GM23248 (cell line): ENCODE results near the gene ZBTB20. TPM values are rescaled to one million over a fixed set of nuclear protein-coding genes. Genes with fewer than 3 reads are reported as not detected.

Experiments
- DNase-seq: peaks from one replicate; pipeline ENCODE4 v3.0.0-alpha.2; 2015
- H2AFZ ChIP-seq: fragments of 200-600 bp; sonication (generic); 2 replicates; pipeline ENCODE4 v1.6.1; 2016; ENCODE audit warnings: antibody characterized with exemption
- H3F3A ChIP-seq: fragments of 200-600 bp; sonication (generic); 2 replicates; pipeline ENCODE4 v1.6.1; 2016; ENCODE audit warnings: mild to moderate bottlenecking, antibody characterized with exemption, mixed run types; ENCODE audit not compliant: insufficient read depth
- H3K27ac ChIP-seq: fragments of 200-600 bp; sonication (generic); 2 replicates; pipeline ENCODE4 v1.5.1; 2016; ENCODE audit warnings: mild to moderate bottlenecking
- H3K27me3 ChIP-seq: fragments of 200-600 bp; sonication (generic); replicated peaks from 2 replicates; pipeline ENCODE4 v1.6.1; 2016; ENCODE audit warnings: mild to moderate bottlenecking; ENCODE audit not compliant: insufficient read depth
- H3K36me3 ChIP-seq: fragments of 200-600 bp; sonication (generic); 2 replicates; pipeline ENCODE4 v1.6.1; 2016; ENCODE audit warnings: low read depth, mild to moderate bottlenecking
- H3K4me1 ChIP-seq: fragments of 200-600 bp; sonication (generic); 2 replicates; pipeline ENCODE4 v1.6.1; 2016; ENCODE audit warnings: mild to moderate bottlenecking; ENCODE audit not compliant: insufficient read depth
- H3K4me2 ChIP-seq: fragments of 200-600 bp; sonication (generic); one replicate; pipeline ENCODE4 v1.6.1; 2016; ENCODE audit warnings: mild to moderate bottlenecking; ENCODE audit not compliant: unreplicated experiment
- H3K4me3 ChIP-seq: fragments of 200-600 bp; sonication (generic); 2 replicates; pipeline ENCODE4 v1.5.1; 2016; ENCODE audit warnings: mild to moderate bottlenecking
- H3K79me2 ChIP-seq: fragments of 200-600 bp; sonication (generic); 2 replicates; pipeline ENCODE4 v1.6.1; 2016; ENCODE audit warnings: mild to moderate bottlenecking; ENCODE audit not compliant: insufficient read depth
- H3K9ac ChIP-seq: fragments of 200-600 bp; sonication (generic); 2 replicates; pipeline ENCODE4 v1.6.1; 2016; ENCODE audit warnings: mild to moderate bottlenecking
- H3K9me2 ChIP-seq: fragments of 200-600 bp; sonication (generic); 2 replicates; pipeline ENCODE4 v1.6.1; 2016; ENCODE audit warnings: mixed run types, mild to moderate bottlenecking, moderate library complexity; ENCODE audit not compliant: insufficient read depth
- H3K9me3 ChIP-seq: fragments of 200-600 bp; sonication (generic); one replicate; pipeline ENCODE4 v1.6.1; 2017; ENCODE audit warnings: low read depth
- H4K20me1 ChIP-seq: fragments of 200-600 bp; sonication (generic); 2 replicates; pipeline ENCODE4 v1.6.0; 2016; ENCODE audit not compliant: insufficient read depth
- EZH2 ChIP-seq: fragments of 200-600 bp; sonication (generic); IDR thresholded peaks from 2 replicates; pipeline ENCODE4 v1.6.1; 2018; ENCODE audit warnings: antibody characterized with exemption, mild to moderate bottlenecking; ENCODE audit not compliant: insufficient read depth, poor library complexity, severe bottlenecking
- EZH2phosphoT487 ChIP-seq: fragments of 200-600 bp; sonication (generic); IDR thresholded peaks from 2 replicates; pipeline ENCODE4 v1.6.1; 2018; ENCODE audit warnings: antibody characterized with exemption, moderate library complexity, mild to moderate bottlenecking, low read depth; ENCODE audit not compliant: insufficient read depth
- WGBS, 2 experiments: methylation state at CpG; one replicate each; pipeline ENCODE4 v1.1.6; 2015 to 2017; ENCODE audit warnings: low lambda C conversion rate in 2 of 2, low coverage in 1 of 2; ENCODE audit errors: missing lambda C conversion rate in 2 of 2; 5-methylcytosine and 5-hydroxymethylcytosine counted together
- in situ Hi-C: fragments of 300-500 bp; cut with MboI; formaldehyde crosslinking; loops from 2 replicates; pipeline ENCODE4 v1.15.0; 2020
- polyA plus RNA-seq: library from polyadenylated mRNA; unstranded; fragments of >200 nt; fragmentation: Nextera tagmentation; extraction: Ambion mirVana; gene quantifications from 2 replicates; pipeline ENCODE4 v1.2.1, GENCODE V29; 2016
- total RNA-seq: library from RNA; depleted of rRNA; stranded (reverse); fragments of >200 nt; shearing (Covaris generic); gene quantifications from 2 replicates; pipeline ENCODE4 v1.2.3, GENCODE V29; 2014

The ZBTB20 gene
- total and polyA plus RNA-seq, 2 experiments from 2014 or later: 9.2 to 12.2 TPM

GRCh38 chr3:114799816-114800215, 347.3 kb downstream of the ZBTB20 start:
- no peak for DNase-seq
- TF ChIP-seq EZH2phosphoT487 (no peak), EZH2 (no peak)
- WGBS, 2 experiments: 91 to 92% methylated on average over 4 of the region's 4 CpGs

GRCh38 chr3:114796796-114797195, 350.3 kb downstream of the ZBTB20 start:
- no peak overlapping the region for H3K27ac ChIP-seq
- no peak overlapping the region for H3K4me2 ChIP-seq
- no peaks in the 10 kb centered on the region for H3K4me1 ChIP-seq
- no peaks in the 10 kb centered on the region for H3K36me3 ChIP-seq
- in situ Hi-C loops: no loop called here
- no peak overlapping the region for H3K4me3 ChIP-seq
- DNase-seq: no peak
- no peaks in the 10 kb centered on the region for H3K27me3 ChIP-seq
- no peak for TF ChIP-seq EZH2
- no peak for TF ChIP-seq EZH2phosphoT487
- H3K9ac ChIP-seq: no peak overlapping the region
- no peaks in the 10 kb centered on the region for H4K20me1 ChIP-seq
- no peaks in the 10 kb centered on the region for H3K79me2 ChIP-seq
- no peak overlapping the region for H2AFZ ChIP-seq
- H3F3A ChIP-seq: no peaks in the 10 kb centered on the region
- 0 out of 2 replicates have a peak, but pooled peaks cover 4% of the 10 kb centered on the region for H3K9me2 ChIP-seq
- H3K9me3 ChIP-seq: no peaks in the 10 kb centered on the region

More at GRCh38 chr3:114799816-114800215, 347.3 kb downstream of the ZBTB20 start:
- H3K36me3 ChIP-seq: no peaks in the 10 kb centered on the region
- H4K20me1 ChIP-seq: no peaks in the 10 kb centered on the region
- no peak overlapping the region for H3K4me3 ChIP-seq
- H3K9ac ChIP-seq: no peak overlapping the region
- no peaks in the 10 kb centered on the region for H3K79me2 ChIP-seq
- H3K27me3 ChIP-seq: no peaks in the 10 kb centered on the region
- H3K4me2 ChIP-seq: no peak overlapping the region
- no peak overlapping the region for H3K27ac ChIP-seq
- H3K9me2 ChIP-seq: 0 out of 2 replicates have a peak, but pooled peaks cover 4% of the 10 kb centered on the region
- no peaks in the 10 kb centered on the region for H3K9me3 ChIP-seq
- in situ Hi-C loops: no loop called here
- H3F3A ChIP-seq: no peaks in the 10 kb centered on the region
- H3K4me1 ChIP-seq: no peaks in the 10 kb centered on the region
- no peak overlapping the region for H2AFZ ChIP-seq

GRCh38 chr3:114794894-114795630, 352.0 kb downstream of the ZBTB20 start:
- TF ChIP-seq EZH2: no peak
- TF ChIP-seq EZH2phosphoT487: no peak
- WGBS, 2 experiments: 87 to 88% methylated on average over 2 of the region's 2 CpGs
- no peak overlapping the region for H3K4me3 ChIP-seq
- no peaks in the 10 kb centered on the region for H3K79me2 ChIP-seq
- H2AFZ ChIP-seq: no peak overlapping the region
- no peaks in the 10 kb centered on the region for H4K20me1 ChIP-seq
- H3K36me3 ChIP-seq: no peaks in the 10 kb centered on the region
- no peak overlapping the region for H3K27ac ChIP-seq
- H3K9me2 ChIP-seq: 0 out of 2 replicates have a peak, but pooled peaks cover 4% of the 10 kb centered on the region
- no peak overlapping the region for H3K9ac ChIP-seq
- DNase-seq: no peak
- H3K27me3 ChIP-seq: no peaks in the 10 kb centered on the region
- in situ Hi-C loops: no loop called here
- no peaks in the 10 kb centered on the region for H3K9me3 ChIP-seq
- no peaks in the 10 kb centered on the region for H3F3A ChIP-seq
- H3K4me1 ChIP-seq: no peaks in the 10 kb centered on the region
- no peak overlapping the region for H3K4me2 ChIP-seq

- H3K79me2 ChIP-seq: no peaks in the 10 kb centered on the region
- in situ Hi-C loops: no loop called here
- H3K27me3 ChIP-seq: no peaks in the 10 kb centered on the region
- H3F3A ChIP-seq: no peaks in the 10 kb centered on the region
- H4K20me1 ChIP-seq: no peaks in the 10 kb centered on the region
- no peak overlapping the region for H3K4me3 ChIP-seq
- H3K4me1 ChIP-seq: no peaks in the 10 kb centered on the region
- no peak overlapping the region for H2AFZ ChIP-seq
- no peak overlapping the region for H3K27ac ChIP-seq
- H3K9me3 ChIP-seq: no peaks in the 10 kb centered on the region
- H3K9me2 ChIP-seq: no peaks in the 10 kb centered on the region
- no peak overlapping the region for H3K4me2 ChIP-seq
- H3K36me3 ChIP-seq: no peaks in the 10 kb centered on the region
- no peak overlapping the region for H3K9ac ChIP-seq
- DNase-seq: no peak
- 93% methylated on average over 2 of the region's 2 CpGs for WGBS, 2 experiments
- TF ChIP-seq EZH2phosphoT487: no peak
- TF ChIP-seq EZH2: no peak
These were observed 354.7 kb downstream of the ZBTB20 start for GRCh38 chr3:114792159-114792918.
